Osteocyte (in vitro differentiated cells): Measurements from ENCODE around the gene UXS1. TPM values are rescaled to one million over a fixed set of nuclear protein-coding genes. Genes with fewer than 3 reads are reported as not detected.
A peak's percentile ranks its signal among the peaks of the same experiment; 100 is the strongest.

Experiments used
- DNase-seq: peaks from one replicate; pipeline ENCODE4 v3.0.0; 2021; ENCODE audit warnings: mixed read lengths; ENCODE audit not compliant: unreplicated experiment; ENCODE audit errors: extremely low spot score
- H3K27ac Mint-ChIP-seq: one replicate; pipeline ENCODE4 v1.8.0; 2021; ENCODE audit warnings: mild to moderate bottlenecking, mixed read lengths; ENCODE audit not compliant: unreplicated experiment
- H3K27me3 Mint-ChIP-seq: one replicate; pipeline ENCODE4 v1.8.0; 2021; ENCODE audit warnings: mixed read lengths; ENCODE audit not compliant: unreplicated experiment
- H3K36me3 Mint-ChIP-seq: one replicate; pipeline ENCODE4 v1.8.0; 2021; ENCODE audit warnings: mixed read lengths; ENCODE audit not compliant: unreplicated experiment
- H3K4me1 Mint-ChIP-seq: one replicate; pipeline ENCODE4 v1.8.0; 2021; ENCODE audit warnings: mixed read lengths; ENCODE audit not compliant: unreplicated experiment
- H3K4me3 Mint-ChIP-seq: one replicate; pipeline ENCODE4 v1.8.0; 2021; ENCODE audit warnings: mild to moderate bottlenecking, moderate library complexity, mixed read lengths; ENCODE audit not compliant: unreplicated experiment
- H3K9me3 Mint-ChIP-seq: one replicate; pipeline ENCODE4 v1.8.0; 2021; ENCODE audit warnings: mixed read lengths; ENCODE audit not compliant: unreplicated experiment
- CTCF ChIP-seq: fragments of 200-600 bp; sonication (generic); IDR thresholded peaks from 2 replicates; pipeline ENCODE4 v1.5.0; 2021; ENCODE audit warnings: antibody characterized with exemption, mild to moderate bottlenecking, moderate library complexity
- total RNA-seq: library from RNA; stranded (reverse); gene quantifications from 2 replicates; pipeline ENCODE4 v1.2.1, GENCODE V29; 2021

Gene UXS1
- total RNA-seq, 1 donor from 2014 or later: 23.2 TPM

DNA sequence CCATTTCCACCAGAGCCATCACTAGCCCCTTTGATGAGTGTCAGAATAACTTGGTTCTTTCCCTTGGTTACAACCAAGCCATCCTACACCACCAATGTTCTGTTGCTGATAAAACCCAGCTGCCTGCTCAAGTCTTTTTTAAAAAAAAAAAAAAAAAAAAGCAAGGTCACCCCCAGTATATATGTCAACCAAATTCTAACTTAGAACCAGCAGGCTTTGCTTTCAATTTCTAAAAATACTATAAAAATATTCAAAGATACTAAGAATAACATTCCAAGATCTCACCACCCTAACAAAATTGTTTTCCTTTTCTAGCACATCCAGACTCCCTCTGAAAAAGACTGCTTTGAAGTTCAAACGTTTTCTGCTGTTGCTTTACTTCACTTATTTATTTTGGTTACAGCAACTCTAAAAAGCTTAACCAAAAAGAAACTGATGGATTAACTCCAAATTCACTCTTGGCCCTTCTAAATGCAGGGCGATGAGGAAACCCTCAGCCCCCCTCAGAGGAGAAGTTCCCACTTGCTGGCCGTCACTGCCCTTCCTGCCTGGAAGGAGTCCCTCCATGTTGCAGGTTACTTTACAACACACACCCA lies 10.9 kb downstream of the UXS1 start:
- Mint-ChIP-seq H3K27ac (peak overlapping the region; percentile 62), H3K9me3 (no peaks in the 10 kb centered on the region), H3K27me3 (no peaks in the 10 kb centered on the region), H3K36me3 (no peaks in the 10 kb centered on the region), H3K4me1 (peaks cover 23% of the 10 kb centered on the region), H3K4me3 (peak overlapping the region; percentile 26)
- DNase-seq: no peak
- no peak for TF ChIP-seq CTCF

DNA sequence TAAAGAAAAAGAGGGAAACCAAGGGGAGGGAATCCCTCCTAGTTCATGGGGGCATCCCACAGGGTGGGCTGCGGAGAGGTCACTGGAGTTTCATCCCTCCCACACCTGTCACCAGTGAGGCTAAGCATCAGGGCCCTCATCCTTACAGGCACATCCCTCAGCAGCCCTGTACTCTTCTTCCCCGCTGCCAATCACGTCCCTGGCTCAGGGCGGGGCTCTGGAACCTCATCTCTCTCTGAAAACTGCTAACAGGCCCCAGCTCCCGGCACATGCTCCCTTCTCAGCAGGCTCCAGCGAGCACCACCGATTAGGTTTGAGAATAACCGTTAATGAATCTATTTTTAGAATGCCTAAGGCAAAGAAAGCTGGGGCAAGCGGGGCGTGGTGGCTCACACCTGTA lies 13.0 kb downstream of the UXS1 start:
- Mint-ChIP-seq H3K4me1 (peaks cover 21% of the 10 kb centered on the region), H3K27me3 (no peaks in the 10 kb centered on the region), H3K27ac (no peak overlapping the region), H3K36me3 (no peaks in the 10 kb centered on the region), H3K4me3 (no peak overlapping the region), H3K9me3 (no peaks in the 10 kb centered on the region)
- no peak for DNase-seq
- no peak for TF ChIP-seq CTCF

DNA sequence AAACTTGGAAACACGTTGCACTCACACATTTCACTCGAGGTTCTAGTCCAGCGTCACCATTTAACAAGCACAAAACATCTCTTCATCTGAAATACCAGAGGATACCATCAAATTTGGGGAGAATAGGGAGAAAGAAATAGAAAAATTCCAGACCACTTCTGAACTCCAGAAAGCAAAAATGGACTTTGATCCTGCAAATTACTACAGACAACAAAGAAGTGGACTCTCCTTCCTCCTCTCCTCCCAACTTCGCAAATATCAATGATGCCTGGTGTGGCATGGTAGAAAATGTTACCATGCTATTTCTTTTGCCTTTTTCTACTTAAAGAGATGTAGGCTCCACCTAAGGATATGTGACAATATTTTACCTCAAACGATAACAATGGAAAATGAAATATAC lies 13.5 kb downstream of the UXS1 start:
- H3K27ac Mint-ChIP-seq: no peak overlapping the region
- H3K4me1 Mint-ChIP-seq: peaks cover 21% of the 10 kb centered on the region
- no peak overlapping the region for H3K4me3 Mint-ChIP-seq
- no peaks in the 10 kb centered on the region for H3K9me3 Mint-ChIP-seq
- no peaks in the 10 kb centered on the region for H3K27me3 Mint-ChIP-seq
- no peak for DNase-seq
- H3K36me3 Mint-ChIP-seq: no peaks in the 10 kb centered on the region
- no peak for TF ChIP-seq CTCF

DNA sequence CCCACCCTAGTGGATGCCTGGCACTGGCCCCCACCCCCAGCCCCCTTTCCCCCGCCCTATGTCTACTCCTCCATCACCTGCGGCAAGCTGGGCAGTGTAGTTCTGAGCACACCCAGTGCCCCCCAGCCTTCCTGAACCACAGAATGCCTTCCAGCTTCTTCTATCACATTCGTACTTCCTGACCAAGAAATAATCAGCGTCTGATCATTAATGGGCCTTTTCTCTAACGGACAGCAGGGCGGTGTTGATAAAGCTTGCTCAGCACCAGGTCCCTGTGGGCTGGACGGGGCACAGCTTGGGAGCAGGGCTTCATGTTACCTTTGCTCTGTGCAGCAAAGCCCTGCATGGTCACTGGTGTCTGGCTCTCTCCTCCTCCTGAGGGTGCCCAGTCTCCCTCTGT lies 15.4 kb downstream of the UXS1 start:
- Mint-ChIP-seq H3K9me3 (no peaks in the 10 kb centered on the region), H3K27ac (no peak overlapping the region), H3K27me3 (no peaks in the 10 kb centered on the region), H3K4me3 (no peak overlapping the region), H3K36me3 (no peaks in the 10 kb centered on the region), H3K4me1 (peaks cover 33% of the 10 kb centered on the region)
- no peak for DNase-seq
- no peak for TF ChIP-seq CTCF

- no peak for TF ChIP-seq CTCF
- H3K9me3 Mint-ChIP-seq: no peaks in the 10 kb centered on the region
- H3K27ac Mint-ChIP-seq: no peak overlapping the region
- no peaks in the 10 kb centered on the region for H3K27me3 Mint-ChIP-seq
- no peak for DNase-seq
- H3K4me1 Mint-ChIP-seq: peaks cover 26% of the 10 kb centered on the region
- H3K36me3 Mint-ChIP-seq: no peaks in the 10 kb centered on the region
- no peak overlapping the region for H3K4me3 Mint-ChIP-seq
Measured at GRCh38 chr2:106177581-106177980, 16.5 kb downstream of the UXS1 start.
